ENCODE measurements around the gene THEMIS. TPM values are rescaled to one million over a fixed set of nuclear protein-coding genes. Genes with fewer than 3 reads are reported as not detected.

THEMIS gene
- total RNA-seq, 1 experiment from 2014 or later = not detected

DNA sequence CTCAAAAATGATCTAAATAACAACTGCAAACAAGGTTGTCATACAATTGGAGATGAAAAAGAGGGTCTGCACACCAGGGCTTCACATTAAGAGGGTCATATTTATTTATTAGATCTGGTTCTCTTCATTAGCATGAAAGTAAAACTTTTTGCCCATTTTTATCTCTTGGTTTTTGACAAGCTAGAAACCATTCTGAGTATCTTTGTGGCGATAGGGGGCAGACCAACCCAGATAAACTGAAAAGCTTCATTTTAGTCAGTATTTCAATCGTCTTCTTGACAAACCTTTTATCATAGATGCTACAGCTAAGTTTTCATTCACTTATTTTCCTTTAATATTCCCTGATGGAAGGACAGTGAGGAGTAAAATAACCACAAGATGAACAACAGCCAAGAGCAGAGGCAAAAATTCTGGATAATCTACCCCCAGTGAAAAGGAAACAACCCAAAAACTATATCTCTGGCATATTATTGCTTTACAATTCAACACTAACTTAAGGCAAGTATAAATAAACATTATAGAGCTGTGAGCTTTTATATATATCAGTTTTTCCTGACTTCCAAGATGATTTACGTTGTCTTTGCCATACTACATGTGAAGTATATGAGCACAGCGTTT, 45.2 kb downstream of the THEMIS start:
- intact Hi-C loops (cut with micrococcal nuclease; ENCODE audit: unreplicated experiment) = loop anchor here (5.0 to 10.0 kb wide), 4 partner anchors 472 to 1519 kb away; no protein-coding TSS in a partner anchor
- ChIA-PET POLR2A (ENCODE audit: low non-redundant PET) (no interaction called here), CTCF (interaction anchor here (0.8 to 1.2 kb wide), 6 partner anchors 18 to 820 kb away, joined by 3 to 6 read pairs (median 4); no protein-coding TSS in a partner anchor)
- BruUV-seq (replicated peaks) = no TSS peak
- no peak for TF ChIP-seq EZH2 (IDR thresholded peaks at IDR 0.05; ENCODE audit: borderline replicate concordance, low read depth, low read length, poor library complexity, severe bottlenecking)
- TF ChIP-seq, protein P1, sequence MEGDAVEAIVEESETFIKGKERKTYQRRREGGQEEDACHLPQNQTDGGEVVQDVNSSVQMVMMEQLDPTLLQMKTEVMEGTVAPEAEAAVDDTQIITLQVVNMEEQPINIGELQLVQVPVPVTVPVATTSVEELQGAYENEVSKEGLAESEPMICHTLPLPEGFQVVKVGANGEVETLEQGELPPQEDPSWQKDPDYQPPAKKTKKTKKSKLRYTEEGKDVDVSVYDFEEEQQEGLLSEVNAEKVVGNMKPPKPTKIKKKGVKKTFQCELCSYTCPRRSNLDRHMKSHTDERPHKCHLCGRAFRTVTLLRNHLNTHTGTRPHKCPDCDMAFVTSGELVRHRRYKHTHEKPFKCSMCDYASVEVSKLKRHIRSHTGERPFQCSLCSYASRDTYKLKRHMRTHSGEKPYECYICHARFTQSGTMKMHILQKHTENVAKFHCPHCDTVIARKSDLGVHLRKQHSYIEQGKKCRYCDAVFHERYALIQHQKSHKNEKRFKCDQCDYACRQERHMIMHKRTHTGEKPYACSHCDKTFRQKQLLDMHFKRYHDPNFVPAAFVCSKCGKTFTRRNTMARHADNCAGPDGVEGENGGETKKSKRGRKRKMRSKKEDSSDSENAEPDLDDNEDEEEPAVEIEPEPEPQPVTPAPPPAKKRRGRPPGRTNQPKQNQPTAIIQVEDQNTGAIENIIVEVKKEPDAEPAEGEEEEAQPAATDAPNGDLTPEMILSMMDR (conservative IDR thresholded peaks at IDR 0.05; ENCODE audit: low read depth, low read length) = peak; percentile 71
- H3K27me3 ChIP-seq (replicated peaks; ENCODE audit: insufficient read depth, low read depth, low read length, poor library complexity) = no peaks in the 10 kb centered on the region
- H3K4me1 ChIP-seq (ENCODE audit: insufficient read depth, low read length, poor library complexity, severe bottlenecking) = peaks cover 17% of the 10 kb centered on the region
- H3K27ac ChIP-seq (ENCODE audit: low read depth, low read length, poor library complexity, severe bottlenecking) = no peak overlapping the region
- no peaks in the 10 kb centered on the region for H3K9me3 ChIP-seq (ENCODE audit: low read depth, low read length, poor library complexity, severe bottlenecking)
- H3K4me3 ChIP-seq (ENCODE audit: low read depth, low read length, poor library complexity, severe bottlenecking) = no peak overlapping the region
- H3K36me3 ChIP-seq (ENCODE audit: insufficient read depth, low read length, poor library complexity, severe bottlenecking) = no peaks in the 10 kb centered on the region
- DNase-seq (ENCODE audit: low spot score) = peak; percentile 58

DNA sequence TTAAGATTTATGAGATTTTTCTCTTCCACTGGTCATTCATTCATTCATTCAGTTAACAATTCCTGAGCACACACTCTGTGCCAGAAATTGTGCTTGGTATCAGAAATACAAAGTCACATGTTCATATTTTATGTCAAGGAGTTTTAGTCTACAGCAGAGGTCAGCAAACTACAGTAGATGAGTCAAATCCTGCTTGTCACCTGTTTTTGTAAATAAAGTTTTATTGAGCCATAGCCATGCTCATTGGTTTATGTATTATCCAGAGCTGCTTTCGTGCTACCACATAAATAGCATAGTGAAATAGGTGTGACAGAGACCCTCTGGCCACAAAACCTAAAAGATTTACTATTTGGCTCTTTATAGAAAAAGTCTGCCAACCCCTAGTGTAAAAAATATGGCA, 46.8 kb downstream of the THEMIS start:
- H3K36me3 ChIP-seq (ENCODE audit: insufficient read depth, low read length, poor library complexity, severe bottlenecking) = no peaks in the 10 kb centered on the region
- H3K9me3 ChIP-seq (ENCODE audit: low read depth, low read length, poor library complexity, severe bottlenecking) = no peaks in the 10 kb centered on the region
- intact Hi-C loops (cut with micrococcal nuclease; ENCODE audit: unreplicated experiment) = loop anchor here (10.0 kb wide), 1 partner anchor 1521 kb away; no protein-coding TSS in a partner anchor
- DNase-seq (ENCODE audit: low spot score) = peak; percentile 21
- no peak overlapping the region for H3K27ac ChIP-seq (ENCODE audit: low read depth, low read length, poor library complexity, severe bottlenecking)
- H3K4me1 ChIP-seq (ENCODE audit: insufficient read depth, low read length, poor library complexity, severe bottlenecking) = peaks cover 17% of the 10 kb centered on the region
- no peaks in the 10 kb centered on the region for H3K27me3 ChIP-seq (replicated peaks; ENCODE audit: insufficient read depth, low read depth, low read length, poor library complexity)
- ChIA-PET CTCF (no interaction called here), POLR2A (ENCODE audit: low non-redundant PET) (no interaction called here)
- no peak overlapping the region for H3K4me3 ChIP-seq (ENCODE audit: low read depth, low read length, poor library complexity, severe bottlenecking)
- no peak for TF ChIP-seq EZH2 (IDR thresholded peaks at IDR 0.05; ENCODE audit: borderline replicate concordance, low read depth, low read length, poor library complexity, severe bottlenecking)
- TF ChIP-seq, protein P1 (conservative IDR thresholded peaks at IDR 0.05; ENCODE audit: low read depth, low read length) = 0 out of 2 replicates have a peak, but pooled peaks have one; percentile 26
- BruUV-seq (replicated peaks) = no TSS peak

DNA sequence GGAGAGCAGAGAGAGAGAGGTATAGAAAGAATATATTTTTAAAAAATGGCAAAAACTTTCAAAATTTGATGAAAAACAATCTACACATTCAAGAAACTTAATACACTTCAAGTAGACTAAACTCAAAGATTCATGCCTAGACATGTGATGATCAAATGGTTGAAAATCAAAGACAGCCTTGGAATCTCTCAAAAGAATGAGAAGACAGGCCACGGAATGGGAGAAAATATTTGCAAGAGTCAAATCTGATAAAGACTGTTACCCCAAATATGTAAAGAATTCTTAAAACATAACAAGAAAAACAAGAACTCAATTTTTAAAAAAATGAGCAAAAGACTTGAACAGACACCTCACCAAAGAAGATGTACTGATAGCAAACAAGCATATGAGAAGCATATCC, 49.7 kb downstream of the THEMIS start:
- TF ChIP-seq, protein P1 (conservative IDR thresholded peaks at IDR 0.05; ENCODE audit: low read depth, low read length) = no peak
- TF ChIP-seq EZH2 (IDR thresholded peaks at IDR 0.05; ENCODE audit: borderline replicate concordance, low read depth, low read length, poor library complexity, severe bottlenecking) = no peak
- no TSS peak for BruUV-seq (replicated peaks)
- ChIA-PET CTCF (no interaction called here), POLR2A (ENCODE audit: low non-redundant PET) (no interaction called here)
- Histone ChIP-seq H3K36me3 (ENCODE audit: insufficient read depth, low read length, poor library complexity, severe bottlenecking) (no peaks in the 10 kb centered on the region), H3K4me3 (ENCODE audit: low read depth, low read length, poor library complexity, severe bottlenecking) (no peak overlapping the region), H3K27me3 (replicated peaks; ENCODE audit: insufficient read depth, low read depth, low read length, poor library complexity) (no peaks in the 10 kb centered on the region), H3K4me1 (ENCODE audit: insufficient read depth, low read length, poor library complexity, severe bottlenecking) (peaks cover 5% of the 10 kb centered on the region), H3K9me3 (ENCODE audit: low read depth, low read length, poor library complexity, severe bottlenecking) (no peaks in the 10 kb centered on the region), H3K27ac (ENCODE audit: low read depth, low read length, poor library complexity, severe bottlenecking) (no peak overlapping the region)
- no peak for DNase-seq (ENCODE audit: low spot score)
- intact Hi-C loops (cut with micrococcal nuclease; ENCODE audit: unreplicated experiment) = loop anchor here (10.0 kb wide), 1 partner anchor 1524 kb away; no protein-coding TSS in a partner anchor

Measured in A673 (cell line).